HEK293T (cell line): ENCODE results near the gene RNF8.

Experiments used
- ELF4 ChIP-seq: fragments of 450-650 bp; IDR thresholded peaks from 2 replicates; pipeline ENCODE4 v1.6.1; 2017; ENCODE audit warnings: antibody characterized with exemption
- SP1 ChIP-seq: fragments of 450-650 bp; IDR thresholded peaks from 2 replicates; pipeline ENCODE4 v1.6.1; 2017
- ZNF384 ChIP-seq: fragments of 450-650 bp; IDR thresholded peaks from 2 replicates; pipeline ENCODE4 v1.6.1; 2016

- TF ChIP-seq SP1: no peak
- no peak for TF ChIP-seq ZNF384
- TF ChIP-seq ELF4: no peak
These were observed 78.8 kb downstream of the RNF8 start for GRCh38 chr6:37432590-37432915.
